Suprapubic skin (tissue), 4 donors: ENCODE measurements around the gene MRPL11.

Source experiments
- CTCF ChIP-seq, 2 donors: fragments of 200-600 bp in 1 of 2; fragments of 450-650 bp in 1 of 2; sonication (generic) in 1 of 2; IDR thresholded peaks; one replicate each; pipeline ENCODE4 v1.5.1; 2016 to 2019; ENCODE audit warnings: antibody characterized with exemption in 2 of 2, mild to moderate bottlenecking in 1 of 2, moderate library complexity in 1 of 2
- EP300 ChIP-seq: sonication (generic); formaldehyde crosslinking; IDR thresholded peaks from one replicate; pipeline ENCODE4 v1.6.1; 2017; ENCODE audit warnings: antibody characterized with exemption
- POLR2A ChIP-seq, 2 donors: fragments of 450-650 bp; IDR thresholded peaks; one replicate each; pipeline ENCODE4 v1.6.1; 2017; ENCODE audit warnings: antibody characterized with exemption in 2 of 2, mild to moderate bottlenecking in 2 of 2, moderate library complexity in 2 of 2
- POLR2AphosphoS5 ChIP-seq, 3 donors: sonication (generic); formaldehyde crosslinking; IDR thresholded peaks; one replicate each; pipeline ENCODE4 v1.6.1; 2017; ENCODE audit warnings: antibody characterized with exemption in 3 of 3

GRCh38 chr11:66476173-66476840, 37.7 kb upstream of the MRPL11 start:
- TF ChIP-seq CTCF (IDR thresholded peaks at IDR 0.05) (no peak), POLR2AphosphoS5 (IDR thresholded peaks at IDR 0.05) (no peak), POLR2A (IDR thresholded peaks at IDR 0.05) (no peak), EP300 (no peak)
